ENCODE data around the gene NCK2.
"Not testable (repeated sequence)": the region's sequence is repeated elsewhere in the genome, so short reads cannot be mapped to it uniquely, and the experiment has no call there.

The NCK2 gene

DNA sequence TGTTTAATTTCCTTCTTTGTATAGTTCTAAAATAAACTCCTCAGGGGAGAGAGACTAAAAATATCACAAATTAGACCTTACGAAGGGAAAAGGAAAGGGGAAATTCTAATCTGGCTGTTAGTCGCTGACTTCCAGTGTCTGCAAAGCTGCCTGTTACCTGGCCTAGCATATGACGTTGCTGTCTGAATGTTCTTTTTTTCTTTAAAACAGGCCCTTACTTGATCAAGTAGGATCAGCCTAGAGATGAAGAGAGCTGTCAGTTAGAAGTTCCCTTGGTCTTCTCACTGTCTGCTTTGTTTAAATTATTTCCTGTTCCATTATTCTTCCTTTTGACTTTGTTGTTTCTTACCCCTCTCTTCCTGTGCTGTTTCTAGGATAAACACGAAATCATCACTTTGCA is 11.2 kb downstream of the NCK2 start:
- TF ChIP-seq, protein P1, sequence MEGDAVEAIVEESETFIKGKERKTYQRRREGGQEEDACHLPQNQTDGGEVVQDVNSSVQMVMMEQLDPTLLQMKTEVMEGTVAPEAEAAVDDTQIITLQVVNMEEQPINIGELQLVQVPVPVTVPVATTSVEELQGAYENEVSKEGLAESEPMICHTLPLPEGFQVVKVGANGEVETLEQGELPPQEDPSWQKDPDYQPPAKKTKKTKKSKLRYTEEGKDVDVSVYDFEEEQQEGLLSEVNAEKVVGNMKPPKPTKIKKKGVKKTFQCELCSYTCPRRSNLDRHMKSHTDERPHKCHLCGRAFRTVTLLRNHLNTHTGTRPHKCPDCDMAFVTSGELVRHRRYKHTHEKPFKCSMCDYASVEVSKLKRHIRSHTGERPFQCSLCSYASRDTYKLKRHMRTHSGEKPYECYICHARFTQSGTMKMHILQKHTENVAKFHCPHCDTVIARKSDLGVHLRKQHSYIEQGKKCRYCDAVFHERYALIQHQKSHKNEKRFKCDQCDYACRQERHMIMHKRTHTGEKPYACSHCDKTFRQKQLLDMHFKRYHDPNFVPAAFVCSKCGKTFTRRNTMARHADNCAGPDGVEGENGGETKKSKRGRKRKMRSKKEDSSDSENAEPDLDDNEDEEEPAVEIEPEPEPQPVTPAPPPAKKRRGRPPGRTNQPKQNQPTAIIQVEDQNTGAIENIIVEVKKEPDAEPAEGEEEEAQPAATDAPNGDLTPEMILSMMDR (IDR thresholded peaks at IDR 0.05; ENCODE audit: low read depth, low read length) = no peak
- DNase-seq (ENCODE audit: extremely low read depth, low read depth) = no peak

DNA sequence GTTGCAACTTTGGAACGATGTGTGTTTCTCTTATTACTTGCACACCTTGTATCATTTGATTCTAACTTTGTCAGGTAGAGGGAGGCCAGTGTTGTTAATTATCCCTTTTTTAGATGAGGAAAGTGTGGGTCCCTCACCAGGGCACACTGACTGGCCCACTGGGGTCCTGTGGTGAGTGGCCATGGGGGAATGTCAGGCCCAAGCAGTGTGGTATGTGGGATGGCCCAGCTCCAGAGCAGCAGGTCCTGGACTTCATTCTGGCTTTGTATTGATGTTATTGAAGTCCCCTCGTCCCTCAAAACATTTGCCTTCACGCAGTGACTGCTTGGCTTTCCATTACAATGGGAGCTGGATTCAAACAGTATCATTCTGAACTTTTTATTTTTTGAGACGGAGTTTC is 11.7 kb downstream of the NCK2 start:
- DNase-seq (ENCODE audit: extremely low read depth, low read depth) = no peak
- TF ChIP-seq, protein P1 (IDR thresholded peaks at IDR 0.05; ENCODE audit: low read depth, low read length) = no peak

- DNase-seq (ENCODE audit: extremely low read depth, low read depth) = not testable (repeated sequence)
Measured at GRCh38 chr2:105756865-105757264, 12.2 kb downstream of the NCK2 start.

DNA sequence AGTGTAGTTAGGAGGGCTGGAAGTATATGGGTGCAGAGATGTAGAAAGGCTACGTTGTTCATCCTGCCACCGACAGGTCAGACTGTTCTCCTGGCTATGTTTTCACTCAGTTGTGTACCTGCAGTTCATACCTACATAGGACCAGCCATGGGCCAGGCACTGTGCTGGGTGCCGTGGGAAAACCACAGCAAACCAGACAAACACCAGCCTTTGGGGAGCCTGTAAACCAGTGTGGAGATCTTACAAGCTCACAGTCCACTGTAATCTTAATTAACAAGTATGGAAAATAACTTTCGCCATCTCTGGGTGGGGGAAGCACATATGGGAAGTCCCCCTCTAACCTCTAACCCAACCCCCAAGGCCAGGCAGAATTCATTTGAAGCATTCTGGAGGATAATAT is 12.7 kb downstream of the NCK2 start:
- DNase-seq (ENCODE audit: extremely low read depth, low read depth) = no peak
- TF ChIP-seq, protein P1 (IDR thresholded peaks at IDR 0.05; ENCODE audit: low read depth, low read length) = no peak

DNA sequence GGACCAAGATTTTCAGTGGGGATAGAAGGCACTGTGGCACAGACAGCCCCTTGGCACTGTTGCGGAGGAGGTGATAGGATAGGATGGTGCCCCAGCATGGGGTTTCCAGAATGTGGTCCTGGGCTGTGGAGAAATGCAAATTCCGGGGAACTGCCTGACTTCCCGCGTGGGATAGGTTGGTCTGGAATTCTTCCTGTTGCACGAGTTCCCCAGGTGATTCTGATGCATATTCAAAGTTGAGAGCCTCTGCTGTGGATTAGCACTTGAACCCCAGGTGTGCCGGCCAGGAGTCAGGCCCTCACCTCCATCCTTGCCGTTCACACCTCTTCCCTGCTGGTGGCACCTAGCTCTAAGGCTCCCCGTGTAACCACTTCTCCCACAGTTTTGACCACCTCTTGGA is 15.5 kb downstream of the NCK2 start:
- DNase-seq (ENCODE audit: extremely low read depth, low read depth) = no peak

GRCh38 chr2:105760639-105761337 is 16.1 kb downstream of the NCK2 start:
- TF ChIP-seq, protein P1 (IDR thresholded peaks at IDR 0.05; ENCODE audit: low read depth, low read length) = no peak
- DNase-seq (ENCODE audit: extremely low read depth, low read depth) = no peak

More for the DNA sequence above, 15.5 kb downstream of the NCK2 start:
- TF ChIP-seq, protein P1 (IDR thresholded peaks at IDR 0.05; ENCODE audit: low read depth, low read length) = no peak

DNA sequence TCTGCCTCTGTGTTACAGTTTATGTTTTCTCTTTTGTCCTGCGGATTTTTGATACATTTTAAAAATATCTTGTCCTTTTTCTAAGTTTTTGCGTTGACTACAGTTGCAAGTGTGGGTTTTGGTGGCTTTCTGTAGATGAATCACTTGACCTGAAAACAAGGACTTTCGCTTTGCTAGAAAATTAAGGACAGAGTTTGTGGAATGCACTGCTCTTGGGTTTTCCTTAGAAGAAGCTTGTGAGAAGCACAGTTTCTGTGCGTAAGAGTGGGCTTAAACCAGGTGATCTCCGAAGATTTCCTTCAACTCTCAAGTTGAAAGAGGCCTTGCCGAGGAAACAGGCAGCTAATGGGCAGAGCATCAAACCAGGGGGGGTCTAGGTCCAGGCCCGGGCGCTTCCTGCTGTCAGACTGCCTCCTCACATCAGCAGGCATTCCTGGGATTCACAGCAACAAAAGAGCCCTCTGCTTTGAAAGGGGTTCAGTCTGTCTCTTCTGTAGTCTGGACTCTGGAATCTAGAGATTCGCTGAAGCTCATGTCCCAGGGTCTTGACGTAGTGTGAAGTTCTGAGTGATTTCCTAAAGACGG is 17.3 kb downstream of the NCK2 start:
- TF ChIP-seq, protein P1 (IDR thresholded peaks at IDR 0.05; ENCODE audit: low read depth, low read length) = no peak
- DNase-seq (ENCODE audit: extremely low read depth, low read depth) = no peak

DNA sequence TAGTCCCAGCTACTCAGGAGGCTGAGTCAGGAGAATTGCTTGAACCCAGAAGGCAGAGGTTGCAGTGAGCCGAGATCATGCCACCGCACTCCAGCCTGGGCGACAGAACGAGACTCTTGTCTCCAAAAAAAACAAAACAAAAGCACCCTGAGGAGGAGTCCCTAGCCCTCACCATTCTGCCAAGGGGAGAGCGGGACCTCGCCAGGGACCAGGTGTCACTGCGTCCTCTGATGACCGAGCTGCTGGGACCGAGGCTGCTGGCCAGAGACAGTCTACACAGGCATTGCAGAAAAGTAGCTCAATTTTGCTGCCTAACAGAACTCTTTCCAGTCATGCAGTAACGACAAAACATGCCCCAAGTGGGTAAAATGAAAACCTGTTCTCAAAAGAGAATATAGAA is 18.4 kb downstream of the NCK2 start:
- TF ChIP-seq, protein P1 (IDR thresholded peaks at IDR 0.05; ENCODE audit: low read depth, low read length) = no peak
- DNase-seq (ENCODE audit: extremely low read depth, low read depth) = no peak

Data from AG09319 (cell line).